CD4-positive, alpha-beta T cell treated with Interleukin-2 at 100 ng/mL for 4 hours (primary cell): ENCODE measurements around the gene CCL23.
"Not testable (repeated sequence)": the region's sequence is repeated elsewhere in the genome, so short reads cannot be mapped to it uniquely, and the experiment has no call there.

Experiments
- DNase-seq: peaks from one replicate; pipeline ENCODE4 v3.0.0-alpha.2; 2020; ENCODE audit warnings: low spot score

CCL23 gene

DNA sequence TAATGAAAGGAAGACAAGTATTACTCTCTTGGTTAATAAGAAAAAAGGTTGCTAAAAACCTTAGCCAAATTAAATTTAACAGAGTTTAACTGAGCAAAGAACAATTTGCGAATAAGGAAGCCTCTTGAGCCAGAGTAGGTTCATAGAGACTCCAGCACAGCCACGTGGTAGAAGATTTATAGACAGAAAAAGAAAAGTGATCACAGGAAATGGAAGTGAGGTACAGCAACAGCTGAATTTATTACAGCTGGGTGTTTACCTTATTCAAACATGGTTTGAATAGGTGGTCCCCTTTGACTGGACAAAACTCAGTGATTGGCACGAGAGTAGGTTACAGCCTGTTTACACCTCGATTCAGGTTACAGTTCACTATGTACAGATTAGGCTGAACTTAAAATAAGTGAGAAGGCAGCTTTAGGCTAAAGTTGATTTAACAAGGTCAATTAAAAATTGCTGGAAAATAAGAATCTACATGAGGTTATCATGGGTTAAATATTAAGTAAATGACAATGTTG, 13.1 kb downstream of the CCL23 start:
- DNase-seq = no peak

DNA sequence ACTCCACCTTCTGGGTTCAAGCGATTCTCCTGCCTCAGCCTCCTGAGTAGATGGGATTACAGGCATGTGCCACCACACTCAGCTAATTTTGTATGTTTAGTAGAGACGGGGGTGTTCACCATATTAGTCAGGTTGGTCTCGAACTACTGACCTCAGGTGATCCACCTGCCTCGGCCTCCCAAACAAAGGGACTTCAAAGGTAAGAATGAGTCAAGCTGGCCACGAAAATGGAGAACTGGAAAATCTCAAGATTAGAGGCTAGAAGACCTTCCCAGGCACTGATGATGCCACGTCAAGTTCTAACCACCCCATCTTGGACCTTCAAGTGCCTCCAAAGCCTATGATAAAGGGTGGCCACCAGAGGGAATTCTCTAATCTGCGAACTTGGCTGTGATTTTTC, 15.1 kb downstream of the CCL23 start:
- no peak for DNase-seq

DNA sequence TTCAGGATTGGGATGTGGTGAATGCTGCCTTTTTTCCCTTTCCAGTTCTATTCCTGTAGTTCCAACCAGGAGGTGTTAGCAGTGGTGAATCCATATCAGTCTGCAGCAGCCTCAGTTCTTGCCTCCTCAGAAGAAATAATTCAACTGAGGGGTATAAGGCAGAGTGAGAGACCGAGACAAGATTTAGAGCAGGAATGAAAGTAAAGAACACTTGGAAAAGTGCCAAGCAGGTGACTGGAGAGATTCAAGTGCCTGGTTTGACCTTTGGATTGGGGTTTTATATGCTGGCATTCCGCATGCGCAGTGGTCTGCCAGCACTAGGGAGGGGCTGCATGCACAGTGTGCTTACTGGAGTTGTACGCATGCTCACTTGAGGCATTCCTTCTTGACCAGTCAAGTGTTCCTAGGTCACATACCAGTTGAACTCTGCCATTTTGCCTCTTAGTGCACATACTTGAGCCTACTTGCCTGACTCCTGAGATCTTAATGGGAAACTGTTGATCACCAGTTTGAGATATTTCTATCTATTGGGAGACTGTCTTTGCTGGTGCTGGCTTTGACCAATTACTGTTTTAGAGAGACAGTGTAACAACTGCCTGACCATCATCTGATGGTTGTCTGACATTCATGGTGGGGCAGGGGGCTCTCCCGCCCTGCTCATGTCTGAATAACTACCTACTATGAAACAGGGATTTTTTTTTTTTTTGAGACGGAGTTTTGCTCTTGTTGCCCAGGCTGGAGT, 15.7 kb downstream of the CCL23 start:
- no peak for DNase-seq

DNA sequence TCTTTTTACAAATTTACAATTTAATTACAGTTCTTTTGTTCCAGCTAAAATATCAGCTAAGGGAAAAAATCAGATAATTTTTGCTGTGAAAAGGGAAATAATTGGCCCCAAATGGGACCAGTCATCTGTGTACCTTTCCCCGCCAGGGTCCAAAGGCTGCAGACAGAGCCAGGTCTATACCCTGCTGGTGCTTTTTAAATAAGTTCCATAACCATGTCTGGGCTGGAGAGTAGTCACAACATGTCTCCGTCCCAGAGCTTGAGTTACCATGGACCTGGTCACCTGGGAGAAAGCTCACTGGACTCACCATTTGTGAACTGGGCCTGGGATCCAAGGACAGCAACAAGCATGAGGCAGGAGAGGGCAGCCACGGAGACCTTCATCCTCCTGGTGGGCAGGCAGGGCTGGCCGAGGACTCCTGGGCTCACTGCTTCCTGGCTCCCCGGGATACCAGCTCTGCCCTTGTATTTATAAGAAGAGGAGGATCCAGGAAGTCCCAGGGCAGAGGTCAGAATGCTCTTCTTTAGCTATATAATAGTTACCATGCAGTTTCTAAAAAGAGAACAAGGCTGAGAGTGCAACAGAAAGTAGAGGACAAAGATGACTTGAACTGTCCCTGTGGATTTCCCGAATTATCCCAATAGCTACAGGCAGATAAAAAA, 16.5 kb downstream of the CCL23 start, which contains the start of gene CCL15:
CCL15 (minus strand) TSS at position 444 of the 662 bp plus-strand sequence; CDS start at position 383, 61 bp downstream.
- DNase-seq = no peak

DNA sequence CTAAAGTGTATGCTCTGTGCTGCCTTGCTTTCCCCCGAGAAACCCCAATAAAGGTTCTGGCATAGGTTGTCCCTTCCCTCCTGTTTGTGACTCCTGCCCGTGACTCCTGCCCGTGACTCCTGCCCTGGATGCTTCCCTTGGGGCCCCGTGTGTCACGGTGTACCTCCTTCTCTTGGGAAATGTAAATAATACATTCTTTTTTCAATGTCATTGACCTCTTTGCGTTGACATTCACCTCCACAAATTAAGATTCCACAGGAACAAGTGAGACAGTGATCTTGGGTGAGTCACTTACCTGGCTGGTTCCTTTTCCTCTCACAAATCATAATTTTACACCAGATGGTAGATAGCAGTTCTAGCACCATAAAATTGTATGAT, 17.1 kb downstream of the CCL23 start:
- no peak for DNase-seq

DNA sequence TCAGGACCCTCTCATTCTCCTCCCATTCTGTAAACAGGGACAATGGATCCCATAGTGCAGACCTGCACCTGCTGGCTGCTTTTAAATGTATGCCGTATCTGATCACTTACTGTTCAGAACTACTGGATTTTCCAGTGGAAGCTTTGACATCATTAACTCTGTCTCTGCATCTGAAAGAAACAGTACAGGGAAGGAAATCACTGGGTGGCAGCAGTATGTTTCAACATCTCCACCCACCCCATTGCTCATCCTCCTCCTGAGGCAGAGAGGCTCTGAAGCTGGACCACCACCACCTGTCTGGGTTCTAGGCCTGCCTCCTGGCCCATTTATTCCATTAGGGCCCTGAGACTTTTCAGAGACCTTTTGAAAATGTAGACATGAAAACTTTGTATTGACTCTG, 19.0 kb downstream of the CCL23 start:
- no peak for DNase-seq

DNA sequence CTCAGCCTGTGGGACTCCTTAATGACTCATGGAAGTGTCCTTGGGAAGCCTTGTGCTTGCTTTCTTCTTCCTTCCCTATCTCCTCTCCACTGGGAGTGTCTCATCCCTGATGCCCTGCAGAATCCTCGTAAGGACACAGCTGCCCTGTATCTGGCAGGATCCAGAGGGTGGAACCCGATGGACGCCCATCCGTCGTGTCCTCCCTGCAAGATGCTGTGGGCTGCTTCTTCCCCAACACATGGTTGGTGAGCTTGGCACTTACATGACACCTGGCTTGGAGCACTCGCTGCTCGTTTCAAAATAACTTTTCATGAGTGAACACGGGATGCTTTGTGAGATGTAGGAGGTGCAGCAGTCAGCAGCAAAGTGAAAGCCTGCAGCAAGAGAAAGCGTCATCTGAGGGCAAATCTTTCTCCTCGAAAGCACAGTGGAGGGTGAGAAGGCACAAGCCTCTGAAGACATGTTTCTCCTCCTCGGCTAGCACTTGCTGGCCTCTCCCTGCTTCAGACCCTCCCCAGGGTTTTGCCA, 19.7 kb downstream of the CCL23 start:
- DNase-seq = no peak

DNA sequence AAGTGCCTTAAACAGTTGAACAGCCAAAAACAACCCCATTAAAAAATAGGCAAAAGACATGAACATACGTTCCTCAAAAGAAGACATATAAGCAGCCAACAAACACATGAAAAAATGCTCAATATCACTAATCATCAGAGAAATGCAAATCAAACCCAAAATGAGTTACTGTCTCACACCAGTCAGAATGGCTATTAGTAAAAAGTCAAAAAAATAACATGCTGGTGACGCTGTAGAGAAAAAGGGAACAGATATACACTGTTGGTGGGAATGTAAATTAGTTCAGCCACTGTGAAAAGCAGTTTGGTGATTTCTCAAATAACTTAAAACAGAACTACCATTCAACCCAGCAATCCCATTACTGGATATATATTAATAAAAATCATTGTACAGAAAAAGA, 22.4 kb downstream of the CCL23 start:
- not testable (repeated sequence) for DNase-seq

DNA sequence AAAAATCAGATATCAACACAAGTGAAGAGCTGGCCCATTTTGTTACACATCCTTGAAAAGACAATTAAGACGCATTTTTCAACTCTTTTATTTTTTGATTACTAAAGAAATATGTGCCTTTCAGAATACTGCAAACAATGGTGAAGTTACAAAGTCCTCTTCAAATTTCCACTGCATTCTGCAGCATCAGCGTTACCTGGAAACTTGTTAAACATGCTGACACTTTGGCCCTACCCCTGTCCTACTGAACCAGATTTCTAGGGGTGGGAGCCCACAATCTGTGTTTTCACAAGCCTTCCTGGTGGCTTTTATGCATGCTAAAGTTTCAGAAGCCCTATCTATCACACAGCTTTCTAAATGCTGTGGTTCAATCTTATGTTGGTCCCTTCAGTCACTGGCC, 26.7 kb downstream of the CCL23 start:
- DNase-seq = no peak

DNA sequence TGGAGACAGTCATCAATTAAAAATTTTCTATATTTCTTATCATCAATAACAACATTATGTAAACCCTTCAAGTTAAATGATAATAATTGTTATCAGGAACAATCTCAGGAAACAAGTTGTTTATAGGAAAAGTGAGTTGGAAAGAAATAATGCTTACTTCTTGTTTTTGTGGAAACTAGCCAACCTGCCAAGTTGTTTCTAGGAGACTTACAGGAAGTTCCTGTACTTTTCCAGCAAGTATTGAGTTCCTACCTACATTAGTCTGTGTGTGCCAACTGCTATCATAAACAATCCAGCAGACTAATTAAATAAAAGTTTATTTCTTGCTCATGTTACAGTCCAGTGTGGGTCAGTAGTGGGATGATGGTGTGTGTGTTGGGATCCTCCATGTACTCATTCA, 29.6 kb downstream of the CCL23 start:
- DNase-seq = no peak

DNA sequence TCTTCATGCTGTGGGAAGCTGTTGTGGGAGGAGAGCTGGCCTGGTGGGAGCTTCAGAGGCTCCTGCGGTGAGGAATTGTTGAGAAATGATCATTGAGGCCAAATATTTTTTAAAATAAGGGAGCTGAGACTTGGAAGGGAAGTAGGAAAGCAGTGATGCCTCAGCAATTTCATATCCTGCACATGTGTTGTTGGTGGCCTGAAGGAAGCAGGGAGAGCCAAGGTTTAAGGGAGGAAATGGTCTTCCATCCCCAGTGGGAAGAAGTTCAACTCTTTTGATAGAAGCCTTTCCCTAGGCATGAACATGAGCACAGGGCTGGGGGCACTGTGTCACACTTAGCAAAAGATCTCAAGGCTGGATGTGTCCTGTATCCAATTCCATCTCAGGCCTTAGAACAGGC, 31.1 kb downstream of the CCL23 start, which contains the start of gene CCL14:
CCL14 (minus strand) TSS at position 87 of the 400 bp plus-strand sequence; CDS start at position 7, 80 bp downstream.
- no peak for DNase-seq

DNA sequence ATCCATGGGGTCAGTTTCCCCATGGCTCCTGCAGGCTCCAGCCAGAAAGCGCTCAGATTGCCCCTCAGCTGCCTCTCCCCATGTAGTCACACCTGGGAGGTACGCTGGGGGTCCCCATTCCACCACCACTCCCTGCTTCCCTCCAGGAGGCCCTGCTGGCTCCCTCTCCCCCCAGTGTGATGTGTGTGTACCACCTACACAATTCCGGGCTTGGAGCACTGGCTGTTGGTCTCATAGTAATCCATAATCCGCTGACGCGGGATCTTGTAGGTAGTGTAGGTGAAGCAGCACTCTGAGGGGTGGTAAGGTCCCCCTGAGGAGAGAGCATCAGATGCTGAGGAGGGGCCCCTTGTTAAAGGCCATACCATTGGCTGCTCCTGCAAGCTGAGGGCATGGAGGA, 33.6 kb downstream of the CCL23 start:
- DNase-seq = no peak

DNA sequence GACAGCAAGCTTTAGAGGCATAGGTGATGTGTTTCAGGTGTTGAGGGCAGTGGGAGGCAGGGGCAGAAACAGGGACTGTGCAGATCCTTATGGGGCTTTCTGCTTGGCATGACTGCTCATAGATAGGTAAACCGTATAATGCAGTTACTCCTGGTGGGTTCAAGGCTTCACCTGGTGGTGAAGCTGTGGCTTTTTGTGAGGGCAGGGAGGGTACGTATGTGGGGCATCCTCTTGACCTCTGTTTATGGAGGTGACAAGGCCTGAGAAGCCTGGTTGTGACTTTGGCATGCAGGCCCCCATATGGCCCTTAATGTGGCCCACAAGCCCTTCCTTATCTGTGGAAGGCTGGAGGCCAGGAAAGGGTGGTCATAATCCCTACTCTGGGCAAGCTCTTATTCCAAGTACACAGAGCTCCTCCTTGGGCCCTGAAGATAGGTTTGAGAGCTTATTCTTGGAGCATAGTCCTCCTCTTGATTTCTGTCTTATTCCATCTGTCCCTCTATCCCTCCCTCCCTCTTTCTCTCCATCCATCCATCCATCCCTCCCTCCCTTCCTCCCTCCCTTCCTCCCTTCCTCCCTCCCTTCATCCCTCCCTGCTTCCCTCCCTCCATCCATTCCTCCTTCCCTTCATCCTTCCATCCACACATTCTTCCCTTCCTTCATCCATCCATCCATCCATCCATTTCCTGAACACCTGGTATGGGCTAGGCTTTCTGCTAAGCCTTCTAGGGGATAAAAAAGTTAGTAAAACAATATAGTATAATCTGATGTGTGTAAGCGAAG, 35.2 kb downstream of the CCL23 start:
- no peak for DNase-seq

DNA sequence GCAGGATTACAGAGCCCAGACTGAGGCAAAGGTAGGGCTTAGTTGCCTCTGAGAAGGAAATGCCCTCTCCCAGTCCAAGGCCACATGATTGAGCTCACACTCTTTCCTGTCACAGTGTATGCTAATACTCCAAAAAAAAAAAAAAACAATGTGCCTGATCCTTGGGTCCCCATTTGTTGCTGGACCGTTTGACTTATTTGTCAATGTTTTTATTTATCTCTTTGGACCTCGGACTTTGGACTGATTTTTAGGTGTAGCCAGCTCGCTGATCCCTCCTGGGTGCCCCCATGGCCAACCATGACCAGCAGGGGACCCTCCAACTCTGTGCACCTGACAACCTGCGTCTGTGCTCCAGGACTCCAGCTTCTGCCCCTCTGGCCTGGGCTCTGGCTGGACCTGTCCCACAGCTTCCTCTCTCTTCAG, 35.9 kb downstream of the CCL23 start:
- DNase-seq = peak; percentile 9

DNA sequence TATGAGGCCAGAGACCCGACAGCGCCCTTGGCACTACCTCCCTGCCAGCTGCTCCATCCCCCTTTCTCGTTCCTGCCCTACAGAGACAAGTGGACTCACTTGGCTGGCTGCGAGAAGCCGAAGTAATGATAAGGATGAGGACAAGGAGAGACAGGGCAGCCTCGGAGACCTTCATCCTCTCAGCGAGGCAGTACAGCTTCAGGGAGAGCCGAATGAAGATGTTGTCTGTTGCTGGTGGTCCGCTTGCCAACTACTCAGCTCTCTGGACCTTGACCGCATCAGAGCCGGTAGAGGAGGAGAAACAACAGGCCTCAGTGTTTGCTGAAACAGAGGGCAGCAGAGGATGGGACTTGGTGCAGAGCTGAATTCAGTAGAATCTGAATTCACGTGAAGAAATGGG, 36.5 kb downstream of the CCL23 start, which contains the start of gene CCL16:
CCL16 (minus strand) TSS at position 252 of the 400 bp plus-strand sequence; CDS start at position 175, 77 bp downstream.
- no peak for DNase-seq

DNA sequence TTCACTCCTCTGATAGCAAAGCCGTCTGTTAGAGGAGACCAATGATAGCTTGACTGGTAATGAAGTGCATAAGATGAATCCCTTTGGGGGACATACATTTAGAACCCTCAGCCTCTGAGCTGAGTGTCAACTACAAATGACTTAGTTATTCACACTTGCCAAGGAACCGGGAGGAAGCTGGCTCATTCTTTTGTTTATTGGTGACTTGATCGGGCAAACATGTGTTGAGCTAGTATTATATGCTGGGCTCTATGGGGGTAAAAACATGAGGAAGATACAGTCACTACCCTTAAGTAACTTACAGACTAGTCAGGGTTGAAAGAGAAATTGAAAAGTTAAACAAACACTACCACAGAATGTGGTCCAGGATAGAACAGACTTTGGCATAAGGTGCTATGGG, 39.4 kb downstream of the CCL23 start:
- DNase-seq = no peak

DNA sequence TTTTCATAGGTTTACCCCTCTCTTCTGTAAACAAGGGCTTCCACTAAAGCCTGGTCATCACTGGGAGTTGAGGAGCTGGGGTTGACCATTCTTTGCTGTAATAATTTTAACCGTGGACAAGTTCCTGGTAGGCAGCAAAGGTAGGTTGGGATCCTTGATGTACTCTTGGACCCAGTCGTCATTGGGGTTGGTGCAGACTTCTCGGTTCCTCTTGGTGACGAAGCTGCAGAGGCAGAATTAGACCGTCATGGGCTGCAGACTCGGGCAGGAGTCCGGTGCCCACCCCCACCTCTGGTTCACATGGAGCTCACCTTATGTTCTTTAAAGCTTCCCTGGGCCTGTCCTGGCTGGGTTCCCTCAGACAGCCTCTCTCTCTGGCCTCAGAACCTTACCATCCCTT, 40.3 kb downstream of the CCL23 start:
- no peak for DNase-seq

DNA sequence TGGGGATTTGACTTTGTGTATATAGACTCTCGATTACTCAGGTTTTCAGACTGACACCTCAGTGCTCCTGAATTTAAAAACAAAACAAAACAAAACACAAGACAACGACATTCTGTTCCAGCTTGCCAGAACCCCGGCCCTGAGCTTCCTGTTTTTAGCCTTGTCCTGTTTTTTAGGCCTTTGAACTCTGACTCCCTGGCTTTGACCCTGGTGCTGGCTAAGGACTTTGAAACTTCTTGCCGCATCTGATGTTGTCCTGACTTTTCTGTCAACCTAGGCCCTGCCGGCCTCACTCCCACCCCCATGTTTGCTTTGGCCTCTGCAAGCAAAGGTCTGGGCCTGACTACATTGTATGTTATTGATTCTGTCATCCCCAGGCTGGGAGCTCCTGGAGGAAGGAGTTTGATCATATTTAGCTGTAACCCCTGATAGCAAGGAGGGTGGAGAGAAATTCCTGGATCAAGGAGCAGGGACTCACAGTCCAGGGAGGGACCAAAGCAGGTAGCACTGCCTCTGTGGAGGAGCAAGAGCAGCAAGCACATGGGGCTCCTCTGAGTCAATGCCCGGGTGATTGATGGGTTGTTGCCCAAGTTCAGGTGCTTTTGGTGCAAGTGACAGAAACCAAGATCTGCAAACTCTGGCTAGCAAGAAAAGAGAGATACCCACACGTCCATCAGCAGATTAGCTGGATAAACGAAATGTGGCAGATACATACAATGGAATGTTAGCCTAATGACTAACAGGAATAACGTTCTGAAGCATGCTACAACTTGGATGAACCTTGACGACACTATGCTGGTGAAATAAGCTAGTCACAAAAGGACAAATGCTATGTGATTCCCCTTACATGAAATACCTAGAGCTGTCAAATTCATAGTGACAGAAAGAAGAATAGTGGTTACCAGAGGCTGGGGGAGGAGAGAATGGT, 44.2 kb downstream of the CCL23 start:
- DNase-seq = no peak

DNA sequence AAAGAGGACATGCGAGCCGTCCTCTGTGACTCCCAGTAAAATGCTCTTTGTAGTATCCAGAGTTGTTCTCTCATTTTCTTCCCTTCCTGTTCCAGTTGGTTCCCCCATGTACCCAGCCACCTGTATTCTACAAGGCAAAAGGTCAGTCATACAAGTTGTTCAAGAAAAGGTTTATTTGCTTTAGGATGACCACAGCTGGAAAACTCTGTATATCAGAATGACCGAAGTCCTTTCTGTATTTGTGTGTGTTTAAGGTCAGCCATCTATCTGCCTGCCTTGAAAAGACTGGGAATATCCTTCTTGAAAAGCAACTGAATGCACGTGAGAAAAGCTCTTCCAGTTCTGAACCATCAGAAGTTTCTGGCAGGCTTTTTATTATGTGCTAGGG, 44.8 kb downstream of the CCL23 start:
- no peak for DNase-seq

DNA sequence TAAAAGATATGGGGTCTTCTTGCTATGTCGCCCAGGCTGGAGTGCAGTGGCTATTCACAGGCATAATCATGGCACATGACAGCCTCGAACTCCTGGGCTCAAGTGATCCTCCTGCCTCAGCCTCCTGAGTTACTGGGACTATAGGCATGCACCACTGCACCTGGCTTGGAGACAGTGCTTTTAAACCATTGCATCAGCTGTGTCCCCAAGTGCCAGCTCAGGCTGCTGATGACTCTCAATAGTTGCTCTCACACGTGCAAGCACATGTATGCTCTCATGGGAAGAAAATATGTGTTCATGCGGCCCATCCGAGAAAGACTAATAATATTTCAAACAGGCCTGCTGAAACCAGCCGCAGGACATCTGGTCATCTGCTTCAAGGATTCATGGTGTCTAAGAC, 45.2 kb downstream of the CCL23 start:
- DNase-seq = no peak

DNA sequence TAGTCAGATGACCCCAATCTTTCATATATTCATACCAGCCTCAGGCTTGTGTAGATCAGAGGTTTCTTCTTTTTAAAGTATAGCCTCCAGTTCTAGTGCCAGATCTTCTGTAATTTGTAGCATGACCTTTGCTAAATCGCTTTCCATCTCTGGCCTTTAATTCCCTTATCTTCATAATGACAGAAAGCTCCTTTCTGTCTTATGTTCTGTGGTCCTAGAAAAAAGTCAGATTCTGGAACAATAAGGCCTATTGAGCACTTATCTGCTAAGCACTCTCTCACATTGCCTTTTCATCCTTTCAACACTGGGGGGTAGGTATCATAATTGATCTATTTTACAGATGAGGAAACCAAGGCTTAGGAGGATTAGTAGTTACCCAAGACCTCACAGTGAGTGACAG, 45.7 kb downstream of the CCL23 start:
- no peak for DNase-seq
